IPS-11a (cell line): Measurements from ENCODE around the gene YWHAG.
"Not testable (repeated sequence)": the region's sequence is repeated elsewhere in the genome, so short reads cannot be mapped to it uniquely, and the experiment has no call there.

Experiments
- H3K4me3 ChIP-seq: one replicate; pipeline ENCODE4 v1.5.1; 2013; ENCODE audit warnings: low read depth, low read length, control low read depth

Gene YWHAG

DNA sequence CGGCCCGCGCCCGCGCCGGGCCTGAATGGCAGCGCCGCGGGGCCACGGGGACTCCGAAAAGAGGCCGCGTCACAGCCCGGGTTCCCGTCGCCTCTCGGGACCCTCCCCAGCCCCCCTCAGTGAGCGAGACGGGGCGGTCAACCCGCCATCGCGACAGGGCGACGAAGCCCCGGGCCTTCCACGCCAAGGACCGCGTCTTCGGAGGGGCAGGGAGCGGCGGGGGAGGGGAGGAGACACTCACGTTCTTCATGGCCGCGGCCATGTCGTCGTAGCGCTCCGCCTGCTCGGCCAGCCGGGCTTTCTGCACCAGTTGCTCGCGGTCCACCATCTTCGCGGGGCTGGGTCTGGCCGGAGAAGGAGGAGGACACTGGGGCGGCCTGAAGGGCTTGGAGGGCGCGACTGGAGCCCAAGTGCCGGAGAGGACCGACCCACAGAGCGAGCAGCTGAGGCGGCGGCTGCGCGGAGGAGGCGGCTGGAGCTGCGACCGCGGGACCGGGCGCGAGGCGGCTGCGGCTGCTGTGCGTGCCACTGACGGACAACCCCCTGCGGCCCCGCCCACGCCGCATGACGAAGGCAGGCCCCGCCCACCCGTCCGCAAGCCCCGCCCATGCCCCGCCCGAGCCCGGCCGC lies at the start of gene YWHAG:
TSS of gene YWHAG (minus strand) at position 511 of the 630 bp plus-strand sequence. CDS start at position 328, 183 bp downstream.
- H3K4me3 ChIP-seq, result peak within 1 kb of the TSS; percentile 91

DNA sequence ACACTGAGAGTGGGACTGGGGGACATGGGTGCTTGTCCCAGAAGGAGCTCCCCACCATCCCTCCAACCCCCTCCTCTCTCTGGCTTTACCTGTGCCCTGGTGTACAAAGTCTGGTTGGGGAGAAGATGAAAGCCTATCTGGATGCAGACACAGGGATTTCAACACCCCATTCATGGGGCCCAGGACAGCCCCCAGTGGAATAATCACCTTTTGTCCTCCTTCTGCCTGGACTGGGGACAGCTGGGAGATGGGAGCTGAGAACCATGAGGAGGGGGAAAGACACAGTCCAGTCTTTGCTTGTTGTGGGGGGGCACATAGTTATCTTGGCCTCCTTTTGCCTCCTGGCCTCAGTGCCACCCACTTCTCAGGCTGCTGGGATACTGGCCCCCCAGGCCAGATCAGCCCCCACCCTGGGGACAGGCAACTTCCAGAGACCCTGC lies 49.4 kb upstream of the YWHAG start:
- H3K4me3 ChIP-seq, result no peak overlapping the region

DNA sequence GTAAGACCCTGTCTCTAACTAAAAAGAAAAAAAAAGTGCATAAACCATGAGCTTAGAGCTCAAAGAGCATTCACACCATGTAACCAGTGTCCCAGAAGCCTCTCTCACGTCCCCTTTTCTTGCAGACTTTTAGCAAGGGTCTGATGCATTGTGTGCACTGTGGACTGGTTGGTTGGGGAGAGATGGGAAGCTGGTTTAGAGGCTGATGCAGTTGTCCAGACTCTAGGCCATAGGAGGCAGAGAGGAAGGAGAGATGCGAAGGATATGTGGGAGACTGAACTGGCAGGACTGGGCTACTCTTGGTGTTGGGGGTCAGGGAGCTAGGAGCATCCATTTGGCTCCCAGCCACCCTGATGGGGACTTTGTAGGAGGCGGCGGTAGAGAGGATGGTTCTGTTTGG lies 48.9 kb upstream of the YWHAG start:
- no peak overlapping the region for H3K4me3 ChIP-seq

DNA sequence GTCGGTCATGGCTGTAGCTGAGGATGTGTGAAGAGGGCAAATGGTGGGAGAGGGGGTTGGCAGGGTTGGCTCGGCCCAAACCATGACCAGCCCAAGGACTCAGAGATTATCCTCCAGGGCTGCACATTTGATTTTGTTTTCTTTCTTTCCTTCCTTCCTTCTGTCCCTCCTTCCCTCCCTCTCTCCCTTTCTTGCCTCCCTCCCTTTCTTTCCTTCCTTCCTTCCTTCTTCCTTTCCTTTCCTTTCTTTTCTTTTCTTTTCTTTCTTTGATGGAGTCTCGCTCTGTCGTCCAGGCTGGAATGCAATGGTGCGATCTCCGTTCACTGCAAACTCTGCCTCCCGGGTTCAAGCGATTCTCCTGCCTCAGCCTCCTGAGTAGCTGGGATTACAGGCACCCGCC lies 46.9 kb upstream of the YWHAG start:
- H3K4me3 ChIP-seq, result no peak overlapping the region

DNA sequence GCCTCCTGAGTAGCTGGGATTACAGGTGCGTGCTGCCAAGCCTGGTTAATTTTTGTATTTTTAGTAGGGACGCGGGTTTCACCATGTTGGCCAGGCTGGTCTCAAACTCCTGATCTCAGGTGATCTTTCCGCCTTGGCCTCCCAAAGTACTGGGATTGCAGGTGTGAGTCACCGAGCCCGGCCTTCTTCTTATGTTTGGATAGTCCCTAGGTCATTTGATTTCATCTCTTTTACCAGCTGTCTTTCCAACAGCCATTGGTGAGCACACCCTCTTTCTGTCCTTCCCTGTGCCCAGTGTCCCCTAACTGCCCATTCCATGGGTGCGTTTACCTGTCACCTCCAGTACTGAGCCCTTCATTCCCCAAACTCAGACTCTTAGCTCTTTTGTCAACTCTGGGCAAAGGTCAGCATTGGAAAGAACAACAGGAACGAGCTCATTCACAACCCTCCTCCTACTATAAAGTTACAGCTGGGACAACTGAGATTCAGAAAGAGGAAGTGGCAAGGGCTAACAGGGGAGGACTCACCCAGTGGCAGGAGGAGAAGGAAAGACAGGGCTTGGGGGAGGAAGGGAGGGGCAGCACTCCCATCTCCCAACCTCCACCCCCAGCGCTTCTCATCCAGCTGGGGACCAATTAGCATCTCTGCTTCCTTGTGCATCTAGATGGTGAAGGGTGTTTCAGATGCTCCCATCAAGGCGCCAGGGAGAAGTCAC lies 45.1 kb upstream of the YWHAG start:
- H3K4me3 ChIP-seq, result no peak overlapping the region

DNA sequence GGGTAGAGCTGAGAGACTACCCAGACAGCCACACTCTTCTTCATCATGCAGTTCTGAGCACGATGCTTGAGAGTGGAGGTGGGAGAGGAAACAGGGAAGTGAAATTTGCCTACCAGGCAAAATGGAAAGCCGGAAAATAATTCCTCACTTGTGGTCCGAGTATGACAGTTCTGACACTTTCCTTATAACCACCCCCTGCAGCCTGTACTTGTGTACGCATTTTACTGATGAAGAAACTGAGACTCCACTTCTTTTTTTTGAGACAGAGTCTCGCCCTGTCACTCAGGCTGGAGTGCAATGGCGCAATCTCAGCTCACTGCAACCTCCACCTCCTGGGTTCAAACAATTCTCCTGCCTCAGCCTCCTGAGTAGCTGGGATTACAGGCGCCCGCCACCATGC lies 44.3 kb upstream of the YWHAG start:
- H3K4me3 ChIP-seq, result not testable (repeated sequence)

DNA sequence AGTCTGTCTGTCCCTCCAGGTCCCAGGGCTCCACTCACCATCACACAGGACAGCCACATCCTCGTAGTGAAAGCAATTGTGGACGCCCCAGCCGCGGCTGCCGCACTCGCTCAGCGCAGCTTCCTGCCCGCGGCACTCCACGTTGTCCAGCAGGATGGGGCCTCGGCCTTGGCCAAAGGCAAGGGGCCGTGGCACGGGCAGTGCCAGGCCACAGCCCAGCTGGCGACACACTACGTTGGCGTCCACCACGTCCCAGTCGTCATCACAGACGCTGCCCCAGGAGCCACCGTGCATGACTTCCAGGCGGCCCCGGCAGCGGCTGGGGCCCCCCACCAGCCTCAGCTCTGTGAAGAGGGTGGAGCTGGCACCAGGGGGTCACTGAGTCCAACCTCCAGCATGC lies 41.5 kb upstream of the YWHAG start:
- no peak overlapping the region for H3K4me3 ChIP-seq

DNA sequence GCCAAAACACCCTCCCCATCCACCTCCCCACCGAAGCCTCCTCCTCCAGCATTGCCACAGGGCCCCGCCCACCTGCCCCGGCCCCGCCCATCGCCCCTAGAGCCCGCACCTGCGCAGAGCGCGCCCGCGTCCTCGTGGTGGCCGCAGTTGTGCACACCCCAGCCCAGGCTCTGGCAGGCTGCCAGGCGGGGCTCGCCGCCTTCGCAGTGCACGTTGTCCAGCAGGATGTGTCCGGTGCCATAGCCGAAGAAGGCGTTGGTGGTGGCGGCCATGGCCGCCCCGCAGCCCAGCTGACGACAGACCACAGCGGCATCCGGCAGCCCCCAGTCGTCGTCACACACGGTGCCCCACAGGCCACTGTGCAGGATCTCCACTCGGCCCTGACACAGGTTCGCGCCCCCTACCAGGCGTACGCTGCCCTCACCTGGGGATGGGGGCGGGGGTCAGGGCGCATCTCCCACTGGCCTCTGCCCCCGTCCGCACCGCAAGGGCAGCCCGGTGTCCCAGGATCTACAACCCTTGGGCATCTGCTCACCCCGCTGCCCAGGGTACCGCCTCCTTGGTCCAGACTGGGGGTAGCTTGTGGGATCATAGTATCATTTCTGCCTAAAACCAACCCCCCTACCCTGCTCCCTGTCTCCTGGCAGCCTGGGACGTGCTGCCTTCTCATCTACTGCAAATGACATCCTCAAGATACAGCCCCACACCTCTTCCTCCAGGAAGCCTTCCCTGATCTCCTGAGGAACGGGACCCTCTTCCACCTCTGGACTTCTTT lies 38.8 kb upstream of the YWHAG start:
- H3K4me3 ChIP-seq, result no peak overlapping the region

DNA sequence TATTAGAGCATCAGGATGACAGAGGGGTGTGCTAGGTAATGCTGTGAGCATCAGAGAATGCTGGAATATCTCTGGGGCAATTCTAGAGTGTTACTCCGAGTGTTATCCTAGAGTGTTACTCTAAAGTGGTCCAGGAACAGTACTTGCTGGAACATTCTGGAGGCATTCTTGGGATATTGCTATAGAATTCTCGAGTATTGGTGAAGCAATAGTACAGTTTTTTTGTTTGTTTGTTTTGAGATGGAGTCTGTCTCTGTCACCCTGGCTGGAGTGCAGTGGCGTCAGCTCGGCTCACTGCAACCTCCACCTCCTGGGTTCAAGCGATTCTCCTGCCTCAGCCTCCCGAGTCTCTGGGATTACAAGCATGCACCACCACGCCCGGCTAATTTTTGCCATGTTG lies 38.1 kb upstream of the YWHAG start:
- no peak overlapping the region for H3K4me3 ChIP-seq

DNA sequence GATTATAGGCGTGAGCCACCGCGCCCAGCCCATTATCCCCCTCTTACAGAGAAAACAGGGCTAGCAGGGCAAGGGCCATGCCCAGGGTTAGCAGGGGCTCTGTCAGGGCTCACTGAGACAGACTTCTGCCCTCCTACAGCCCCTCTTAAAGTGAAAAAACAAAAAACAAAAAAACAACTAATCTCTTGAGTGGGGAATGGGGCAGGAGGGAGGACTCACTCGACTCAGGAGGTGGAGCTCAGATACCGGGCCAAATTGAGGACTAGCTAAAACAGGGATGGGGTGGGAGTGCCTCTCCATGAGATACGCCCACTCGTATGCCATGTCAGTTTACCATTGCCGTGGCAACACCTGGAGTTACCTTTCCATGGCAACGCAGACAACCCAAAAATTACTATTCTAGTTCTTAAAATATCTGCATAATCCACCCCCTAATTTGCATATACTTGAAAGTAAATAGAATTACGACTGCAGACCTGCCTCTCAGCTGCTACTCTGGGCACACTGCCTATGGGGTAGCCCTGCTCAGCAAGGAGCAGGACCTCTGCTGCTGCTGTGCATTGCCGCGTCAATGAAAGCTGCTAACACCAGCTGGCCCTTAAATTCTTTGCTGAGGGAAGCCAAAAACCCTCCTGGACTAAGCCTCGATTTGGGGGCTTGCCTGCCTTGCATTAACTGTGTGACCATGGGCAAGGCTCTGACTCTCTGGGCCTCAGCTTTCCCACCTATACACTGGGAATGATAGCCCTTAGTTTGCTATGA lies 37.4 kb upstream of the YWHAG start:
- no peak overlapping the region for H3K4me3 ChIP-seq

DNA sequence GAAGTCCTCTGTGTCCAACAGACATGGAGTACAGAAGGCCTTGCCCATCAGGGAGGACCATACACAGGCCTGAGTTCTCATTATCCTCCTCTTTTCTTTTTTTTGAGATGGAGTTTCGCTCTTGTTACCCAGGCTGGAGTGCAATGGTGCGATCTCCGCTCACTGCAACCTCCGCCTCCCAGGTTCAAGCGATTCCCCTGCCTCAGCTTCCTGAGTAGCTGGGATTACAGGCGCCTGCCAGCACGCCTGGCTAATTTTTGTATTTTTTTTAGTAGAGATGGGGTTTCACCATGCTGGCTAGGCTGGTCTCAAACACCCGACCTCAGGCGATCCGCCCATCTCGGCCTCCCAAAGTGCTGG lies 36.8 kb upstream of the YWHAG start:
- not testable (repeated sequence) for H3K4me3 ChIP-seq

DNA sequence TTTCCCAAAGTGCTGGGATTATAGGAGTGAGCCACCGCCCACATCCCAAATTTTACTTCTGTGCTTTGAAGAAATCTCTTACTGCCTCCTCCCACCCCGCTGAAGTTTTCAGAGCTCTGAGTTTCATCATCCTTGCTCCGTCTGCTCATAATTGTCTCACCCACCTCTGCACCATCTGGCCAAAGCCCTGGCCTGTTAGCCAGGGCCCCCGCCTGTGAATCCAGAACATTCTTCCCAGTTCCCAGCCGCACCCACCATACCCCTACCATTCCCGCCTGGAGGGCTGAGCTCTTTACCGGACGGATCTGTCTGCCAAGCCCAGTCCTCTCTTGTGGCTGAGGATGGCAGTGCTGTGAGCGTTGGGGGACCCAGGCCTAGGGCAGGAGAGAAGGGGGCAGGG lies 36.2 kb upstream of the YWHAG start:
- no peak overlapping the region for H3K4me3 ChIP-seq

DNA sequence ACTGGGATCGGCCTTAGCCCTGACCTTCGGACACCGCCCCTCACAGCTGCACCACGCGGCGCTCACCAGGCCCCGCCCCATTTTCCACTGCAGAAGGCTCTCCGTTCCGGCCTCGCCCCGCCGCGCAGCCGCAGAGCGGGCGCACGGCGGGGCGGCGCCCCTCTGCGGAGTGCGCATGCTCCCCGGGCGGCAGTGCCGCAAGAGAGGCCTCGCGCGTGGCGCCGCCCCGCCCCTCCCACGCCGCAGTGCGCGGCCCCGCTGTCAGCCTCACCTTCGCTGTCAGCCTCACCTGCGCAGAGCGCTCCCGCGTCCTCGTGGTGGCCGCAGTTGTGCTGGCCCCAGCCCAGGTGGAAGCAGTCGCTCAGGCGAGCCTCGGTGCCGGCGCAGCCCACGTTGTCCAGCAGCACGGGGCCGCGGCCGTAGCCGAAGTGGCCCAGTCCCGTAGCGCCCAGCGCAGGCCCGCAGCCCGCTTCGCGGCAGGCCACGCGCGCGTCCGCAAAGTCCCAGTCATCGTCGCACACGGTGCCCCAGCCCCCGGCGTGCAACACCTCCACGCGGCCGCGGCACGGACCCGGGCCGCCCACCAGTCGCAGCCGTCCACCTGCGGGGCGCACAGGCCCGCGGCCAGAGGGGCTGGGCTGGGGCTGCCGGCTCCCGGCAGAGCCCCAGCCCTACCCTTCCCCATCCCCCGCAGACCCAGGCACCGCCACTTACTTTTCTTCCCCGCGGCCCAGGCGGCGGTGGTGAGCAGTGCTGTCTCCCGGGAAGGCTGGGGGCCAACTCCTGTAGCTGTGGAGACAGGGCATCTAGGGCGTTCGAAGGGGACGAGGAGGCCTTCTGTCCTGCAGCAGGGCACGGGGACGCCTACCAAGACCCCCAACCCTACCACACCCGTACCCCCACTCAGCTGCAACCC lies 34.6 kb upstream of the YWHAG start:
- peak overlapping the region; percentile 75 for H3K4me3 ChIP-seq

DNA sequence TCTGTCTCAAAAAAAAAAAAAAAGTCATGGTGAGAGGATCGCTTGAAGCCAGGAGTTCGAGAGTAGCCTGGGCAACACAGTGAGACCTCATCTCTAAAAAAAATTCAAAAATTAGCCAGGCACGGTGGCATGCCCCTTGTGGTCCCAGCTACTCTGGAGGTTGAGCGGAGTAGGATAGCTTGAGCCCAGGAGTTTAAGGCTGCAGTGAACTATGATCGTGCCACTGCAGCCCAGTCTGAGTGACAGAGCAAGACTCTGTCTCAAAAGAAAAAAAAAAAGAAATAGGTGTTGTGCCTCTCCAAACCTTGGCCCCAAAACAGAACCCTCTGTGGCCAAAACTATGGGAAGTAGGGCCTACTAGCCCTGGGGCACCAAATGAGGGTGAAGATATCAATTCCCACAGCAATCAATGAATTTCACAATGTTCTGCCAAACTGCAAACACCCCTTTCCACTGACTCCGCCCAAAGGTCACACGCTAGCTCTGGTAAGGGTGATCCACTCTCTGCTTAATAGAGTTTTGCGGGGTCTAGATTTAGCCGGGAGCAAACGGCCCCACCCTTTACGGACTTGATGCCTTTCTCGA lies 33.8 kb upstream of the YWHAG start:
- peak overlapping the region; percentile 8 for H3K4me3 ChIP-seq

DNA sequence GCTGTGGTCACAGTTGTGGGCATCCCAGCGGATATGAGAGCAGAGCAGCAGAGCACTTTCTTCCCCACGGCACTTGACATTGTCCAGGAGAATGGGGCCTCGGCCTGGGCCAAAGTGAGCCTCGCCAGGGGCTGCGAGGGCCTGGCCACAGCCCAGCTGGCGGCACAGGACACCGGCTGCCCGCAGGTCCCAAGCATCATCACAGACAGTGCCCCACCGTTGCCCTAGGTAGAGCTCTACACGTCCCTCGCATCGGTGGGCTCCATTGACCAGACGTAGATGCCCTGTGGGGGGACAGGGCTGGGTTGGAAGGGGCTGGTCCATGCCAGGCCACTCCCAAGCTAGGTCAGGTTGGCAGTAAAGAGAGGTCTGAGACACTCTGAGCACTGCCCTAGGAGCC lies 31.3 kb upstream of the YWHAG start:
- no peak overlapping the region for H3K4me3 ChIP-seq

DNA sequence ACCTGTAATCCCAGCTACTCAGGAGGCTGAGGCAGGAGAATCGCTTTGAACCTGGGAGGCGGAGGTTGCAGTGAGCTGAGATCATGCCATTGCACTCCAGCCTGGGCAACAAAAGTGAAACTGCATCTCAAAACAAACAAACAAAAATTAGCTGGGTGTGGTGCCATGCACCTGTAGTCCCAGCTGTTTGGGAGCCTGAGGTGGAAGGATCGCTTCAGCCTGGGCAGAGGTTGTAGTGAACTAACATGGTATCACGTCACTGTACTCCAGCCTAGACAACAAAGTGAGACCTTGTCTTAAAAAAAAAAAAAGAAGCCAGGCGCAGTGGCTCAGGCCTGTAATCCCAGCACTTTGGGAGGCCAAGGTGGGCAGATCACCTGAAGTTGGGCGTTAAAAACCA lies 29.0 kb upstream of the YWHAG start:
- H3K4me3 ChIP-seq, result not testable (repeated sequence)

DNA sequence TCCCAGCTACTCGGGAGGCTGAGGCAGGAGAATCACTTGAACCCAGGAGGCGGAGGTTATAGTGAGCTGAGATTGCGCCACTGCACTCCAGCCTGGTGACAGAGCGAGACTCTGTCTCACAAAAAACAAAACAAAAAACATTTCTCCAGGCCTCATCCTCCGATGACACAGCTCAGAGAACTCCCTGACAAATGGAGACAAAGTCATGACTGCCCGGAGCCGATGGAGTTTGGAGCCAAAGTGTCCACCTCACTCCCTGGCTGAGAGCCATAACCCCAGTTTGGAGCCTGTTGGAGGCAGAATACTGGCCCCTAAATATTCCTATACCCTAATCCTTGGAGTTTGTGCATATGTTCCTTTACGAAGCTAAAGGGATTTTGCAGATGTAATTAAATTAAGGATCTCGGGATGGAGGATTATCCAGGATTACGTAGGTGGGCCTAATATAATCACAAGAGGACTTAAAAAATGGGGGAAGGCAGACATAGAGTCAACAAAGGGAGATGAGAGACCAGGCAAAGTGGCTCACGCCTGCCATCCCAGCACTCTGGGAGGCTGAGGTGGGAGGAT lies 28.0 kb upstream of the YWHAG start:
- no peak overlapping the region for H3K4me3 ChIP-seq

DNA sequence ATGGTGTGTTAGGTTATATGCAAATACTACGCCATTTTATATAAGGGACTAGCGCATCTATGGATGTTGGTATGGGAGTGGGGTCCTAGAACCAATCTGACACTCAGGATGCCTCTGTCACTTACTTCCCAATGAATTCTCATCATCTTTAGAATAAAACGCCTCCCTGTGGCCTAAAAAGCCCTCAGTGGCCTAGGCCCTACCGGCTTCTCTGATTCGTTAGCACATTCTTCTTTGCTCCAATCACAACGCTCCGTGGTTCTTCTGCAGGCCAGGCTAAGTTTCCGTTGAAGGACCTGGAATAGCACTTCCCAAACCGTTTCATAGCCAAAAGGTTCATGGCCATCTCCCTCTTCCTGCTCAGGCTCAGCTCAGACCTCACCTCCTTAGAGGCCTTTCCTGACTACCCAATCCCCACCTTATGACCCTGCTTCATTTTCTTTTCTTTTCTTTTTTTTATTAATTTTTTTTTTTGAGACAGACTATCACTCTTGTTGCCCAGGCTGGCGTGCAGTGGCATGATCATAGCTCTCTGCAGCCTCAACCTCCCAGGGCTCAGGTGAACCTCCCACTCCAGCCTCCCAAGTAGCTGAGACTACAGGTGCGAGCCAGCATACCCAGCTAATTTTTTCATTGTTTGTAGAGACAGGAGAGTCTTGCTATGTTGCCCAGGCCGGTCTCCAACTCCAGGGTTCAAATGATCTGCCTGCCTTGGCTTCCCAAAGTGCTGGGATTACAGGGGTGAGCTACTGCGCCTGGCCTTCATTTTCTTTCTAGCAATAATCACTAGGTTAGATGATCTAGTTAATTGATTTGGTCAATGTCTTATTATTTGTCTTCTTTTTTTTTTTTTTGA lies 24.5 kb upstream of the YWHAG start:
- H3K4me3 ChIP-seq, result no peak overlapping the region

DNA sequence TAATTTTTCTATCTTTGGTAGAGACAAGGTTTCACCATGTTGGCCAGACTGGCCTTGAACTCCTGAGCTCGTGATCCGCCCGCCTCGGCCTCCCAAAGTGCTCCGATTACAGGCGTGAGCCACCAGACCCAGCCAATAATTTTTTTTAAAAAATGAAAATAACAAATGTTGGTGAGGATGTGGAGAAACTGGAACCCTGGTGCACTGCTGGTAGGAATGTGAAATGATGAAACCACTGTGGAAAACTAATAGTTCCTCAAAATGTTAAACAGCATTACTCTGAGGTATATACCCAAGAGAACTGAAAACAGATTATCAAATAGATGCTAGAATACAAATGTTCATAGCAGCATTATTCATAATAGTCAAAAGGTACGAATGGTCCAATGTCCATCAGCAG lies 23.0 kb upstream of the YWHAG start:
- H3K4me3 ChIP-seq, result no peak overlapping the region
